HepG2 (cell line): ENCODE results near the gene PPP1CB. TPM values are rescaled to one million over a fixed set of nuclear protein-coding genes. Genes with fewer than 3 reads are reported as not detected.

Source experiments
- ARID2 ChIP-seq: sonication (generic); formaldehyde crosslinking; IDR thresholded peaks from 2 replicates; pipeline ENCODE4 v1.8.1; 2022; ENCODE audit warnings: mild to moderate bottlenecking, missing genetic modification reagents, borderline replicate concordance
- ARID5B ChIP-seq: IDR thresholded peaks from 2 replicates; pipeline ENCODE4 v1.4.0; 2020; ENCODE audit warnings: mild to moderate bottlenecking, missing genetic modification reagents
- HCFC1 ChIP-seq: fragments of 150-350 bp; IDR thresholded peaks from 2 replicates; pipeline ENCODE4 v1.6.1; 2014; ENCODE audit warnings: low read depth, low read length
- MEIS2 ChIP-seq: sonication (generic); formaldehyde crosslinking; IDR thresholded peaks from 2 replicates; pipeline ENCODE4 v1.9.0; 2021; ENCODE audit warnings: mild to moderate bottlenecking, missing genetic modification reagents
- MLXIP ChIP-seq: sonication (generic); formaldehyde crosslinking; IDR thresholded peaks from 2 replicates; pipeline ENCODE4 v1.9.0; 2021; ENCODE audit warnings: missing genetic modification reagents, borderline replicate concordance
- PRDM10 ChIP-seq: sonication (generic); formaldehyde crosslinking; IDR thresholded peaks from 2 replicates; pipeline ENCODE4 v1.4.0; 2020; ENCODE audit warnings: low read depth, missing genetic modification reagents
- RARA ChIP-seq: IDR thresholded peaks from 2 replicates; pipeline ENCODE4 v1.6.1; 2016; ENCODE audit warnings: missing genetic modification reagents, missing compliant biosample characterization
- TFE3 ChIP-seq: IDR thresholded peaks from 2 replicates; pipeline ENCODE4 v1.6.1; 2016
- ZNF563 ChIP-seq: sonication (generic); formaldehyde crosslinking; IDR thresholded peaks from 2 replicates; pipeline ENCODE4 v1.8.0; 2022; ENCODE audit warnings: mild to moderate bottlenecking, moderate library complexity, missing genetic modification reagents
- ZNF609 ChIP-seq: sonication (generic); formaldehyde crosslinking; IDR thresholded peaks from 2 replicates; pipeline ENCODE4 v1.4.0; 2020; ENCODE audit warnings: mild to moderate bottlenecking, missing genetic modification reagents, borderline replicate concordance
- ZNF816 ChIP-seq: sonication (generic); formaldehyde crosslinking; IDR thresholded peaks from 2 replicates; pipeline ENCODE4 v1.8.0; 2022; ENCODE audit warnings: missing genetic modification reagents, mild to moderate bottlenecking, borderline replicate concordance
- polyA plus RNA-seq, 8 experiments: library from polyadenylated mRNA; depleted of rRNA in 3 of 8; stranded (reverse) in 7 of 8; unstranded in 1 of 8; fragments of >200 nt; fragmentation: Illumina TruSeq in 4 of 8; extraction: Trizol in 4 of 8; gene quantifications; 2 replicates each; pipeline versions ENCODE4 v1.2.1 to v1.2.3, GENCODE V29; 2011 to 2016; ENCODE audit warnings: low read depth in 4 of 8, missing spikeins in 1 of 8, mixed read lengths in 1 of 8; ENCODE audit not compliant: insufficient read depth in 1 of 8
- total RNA-seq, 5 experiments: library from RNA; depleted of rRNA; stranded (reverse); fragments of >200 nt; fragmentation: Illumina TruSeq; extraction: Trizol; gene quantifications; 2 replicates each; pipeline ENCODE4 v1.2.3, GENCODE V29; 2016; ENCODE audit warnings: low read depth in 1 of 5

The PPP1CB gene
- total and polyA plus RNA-seq, 2 of the 13 experiments (the other 11 are each of a cell fraction or from before 2014, with no cell fraction given) = 46.9 to 109 TPM

GRCh38 chr2:28709101-28709500, 42.5 kb upstream of the PPP1CB start (continued):
- TF ChIP-seq ZNF609 (no peak), RARA (CRISPR knock-in tag) (peak; percentile 71), MLXIP (CRISPR knock-in tag) (no peak), ARID5B (CRISPR knock-in tag) (peak; percentile 68), ZNF816 (no peak), ZNF563 (CRISPR knock-in tag) (no peak), PRDM10 (CRISPR knock-in tag) (no peak), TFE3 (CRISPR knock-in tag) (no peak), HCFC1 (no peak), ARID2 (no peak), MEIS2 (CRISPR knock-in tag) (no peak)
